Endodermal cell (in vitro differentiated cells): Measurements from ENCODE around the gene EPYC. TPM values are rescaled to one million over a fixed set of nuclear protein-coding genes. Genes with fewer than 3 reads are reported as not detected.

Experiments used
- DNase-seq: peaks from one replicate; pipeline ENCODE4 v3.0.0-alpha.2; 2017
- H3K27ac ChIP-seq: 2 replicates; pipeline ENCODE4 v1.5.1; 2013; ENCODE audit warnings: mild to moderate bottlenecking, low read depth, low read length, moderate library complexity
- H3K27me3 ChIP-seq: 2 replicates; pipeline ENCODE4 v1.6.1; 2013; ENCODE audit warnings: mild to moderate bottlenecking, low read length, moderate library complexity; ENCODE audit not compliant: insufficient read depth, control insufficient read depth, poor library complexity, severe bottlenecking
- H3K36me3 ChIP-seq: 2 replicates; pipeline ENCODE4 v1.7.0; 2013; ENCODE audit warnings: mild to moderate bottlenecking, low read length, moderate library complexity; ENCODE audit not compliant: control insufficient read depth, insufficient read depth
- H3K4me1 ChIP-seq: one replicate; pipeline ENCODE4 v1.7.0; 2013; ENCODE audit warnings: low read length; ENCODE audit not compliant: control insufficient read depth, insufficient read depth
- H3K4me3 ChIP-seq: 2 replicates; pipeline ENCODE4 v1.5.1; 2013; ENCODE audit warnings: mild to moderate bottlenecking, low read length, moderate library complexity
- H3K9ac ChIP-seq: 2 replicates; pipeline ENCODE4 v1.6.1; 2013; ENCODE audit warnings: mild to moderate bottlenecking, low read length, moderate library complexity; ENCODE audit not compliant: poor library complexity, severe bottlenecking; ENCODE audit errors: extremely low read depth
- H3K9me3 ChIP-seq: 2 replicates; pipeline ENCODE4 v1.6.1; 2013; ENCODE audit warnings: mild to moderate bottlenecking, low read length, moderate library complexity; ENCODE audit not compliant: control insufficient read depth
- H3K27ac Mint-ChIP-seq: 2 replicates; pipeline ENCODE4 v1.8.0; 2020; ENCODE audit warnings: mixed read lengths
- H3K27me3 Mint-ChIP-seq: 2 replicates; pipeline ENCODE4 v1.8.0; 2021; ENCODE audit warnings: mild to moderate bottlenecking, mixed read lengths; ENCODE audit not compliant: insufficient read depth
- H3K36me3 Mint-ChIP-seq: 2 replicates; pipeline ENCODE4 v1.8.0; 2020; ENCODE audit warnings: low read depth, mixed read lengths
- H3K4me1 Mint-ChIP-seq: 2 replicates; pipeline ENCODE4 v1.8.0; 2020; ENCODE audit warnings: mixed read lengths
- H3K4me3 Mint-ChIP-seq: 2 replicates; pipeline ENCODE4 v1.8.0; 2020; ENCODE audit warnings: mild to moderate bottlenecking, moderate library complexity, mixed read lengths
- H3K9me3 Mint-ChIP-seq: 2 replicates; pipeline ENCODE4 v1.8.0; 2020; ENCODE audit warnings: mild to moderate bottlenecking, mixed read lengths
- CTCF ChIP-seq: fragments of 200-600 bp; sonication (generic); conservative IDR thresholded peaks from 2 replicates; pipeline ENCODE4 v1.5.0; 2021; ENCODE audit warnings: antibody characterized with exemption, mild to moderate bottlenecking
- WGBS, 2 experiments: methylation state at CpG; one replicate each; pipeline versions ENCODE4 v1.1.5 to v1.1.7; 2013; ENCODE audit warnings: missing lambda C conversion rate in 2 of 2, mixed read lengths in 1 of 2; ENCODE audit not compliant: insufficient coverage in 1 of 2, insufficient read length in 1 of 2; 5-methylcytosine and 5-hydroxymethylcytosine counted together
- total RNA-seq, 2 donors: library from RNA; stranded (reverse); fragmentation: NEBNext Ultra II Directional in 1 of 2; extraction: Animal tissue kit (Norgen Biotek cat#: 25700) in 1 of 2; gene quantifications; 2 replicates in 1 of 2; 3 replicates in 1 of 2; pipeline ENCODE4 v1.2.1, GENCODE V29; 2021

Gene EPYC
- total RNA-seq, 2 donors from 2014 or later, result not detected

- TF ChIP-seq CTCF, result no peak
- H3K9me3 Mint-ChIP-seq, result peaks cover 34% of the 10 kb centered on the region
- no peak for DNase-seq
- Histone ChIP-seq H3K4me3 (no peak overlapping the region), H3K36me3 (no peaks in the 10 kb centered on the region), H3K9me3 (peaks cover 34% of the 10 kb centered on the region), H3K27ac (no peak overlapping the region), H3K27me3 (no peaks in the 10 kb centered on the region), H3K9ac (no peak overlapping the region), H3K4me1 (peaks cover 2% of the 10 kb centered on the region)
- H3K27ac Mint-ChIP-seq, result no peak overlapping the region
- H3K4me3 Mint-ChIP-seq, result no peak overlapping the region
- WGBS, 2 experiments, result 85 to 100% methylated on average over 1 of the region's 1 CpG
- H3K27me3 Mint-ChIP-seq, result peaks cover 62% of the 10 kb centered on the region
- H3K36me3 Mint-ChIP-seq, result peaks cover 10% of the 10 kb centered on the region
- peaks cover 16% of the 10 kb centered on the region for H3K4me1 Mint-ChIP-seq
These were observed 80.4 kb downstream of the EPYC start for GRCh38 chr12:90924406-90924805.

GRCh38 chr12:90922145-90922627, 82.6 kb downstream of the EPYC start:
- H3K9ac ChIP-seq, result no peak overlapping the region
- no peaks in the 10 kb centered on the region for H3K36me3 ChIP-seq
- DNase-seq, result no peak
- peaks cover 56% of the 10 kb centered on the region for H3K27me3 Mint-ChIP-seq
- TF ChIP-seq CTCF, result no peak
- peaks cover 2% of the 10 kb centered on the region for H3K4me1 ChIP-seq
- no peak overlapping the region for H3K27ac Mint-ChIP-seq
- H3K4me1 Mint-ChIP-seq, result peaks cover 16% of the 10 kb centered on the region
- peaks cover 5% of the 10 kb centered on the region for H3K36me3 Mint-ChIP-seq
- peaks cover 14% of the 10 kb centered on the region for H3K9me3 ChIP-seq
- H3K4me3 Mint-ChIP-seq, result no peak overlapping the region
- H3K27ac ChIP-seq, result no peak overlapping the region
- H3K9me3 Mint-ChIP-seq, result peaks cover 12% of the 10 kb centered on the region
- no peak overlapping the region for H3K4me3 ChIP-seq
- no peaks in the 10 kb centered on the region for H3K27me3 ChIP-seq

- no peak for TF ChIP-seq CTCF
- Histone ChIP-seq H3K9ac (no peak overlapping the region), H3K9me3 (peaks cover 10% of the 10 kb centered on the region), H3K36me3 (no peaks in the 10 kb centered on the region), H3K4me3 (no peak overlapping the region), H3K27ac (no peak overlapping the region), H3K27me3 (no peaks in the 10 kb centered on the region), H3K4me1 (peaks cover 2% of the 10 kb centered on the region)
- Mint-ChIP-seq H3K9me3 (peaks cover 6% of the 10 kb centered on the region), H3K27ac (no peak overlapping the region), H3K4me1 (peaks cover 16% of the 10 kb centered on the region), H3K36me3 (peaks cover 5% of the 10 kb centered on the region), H3K4me3 (no peak overlapping the region), H3K27me3 (peaks cover 50% of the 10 kb centered on the region)
- DNase-seq, result no peak
- 88% methylated on average over 1 of the region's 1 CpG; no CpG with 5 or more reads in 1 of the 2 experiments for WGBS, 2 experiments
These were observed 83.2 kb downstream of the EPYC start for GRCh38 chr12:90921536-90921935.
